ENCODE data around the gene SCNN1A.

DNA sequence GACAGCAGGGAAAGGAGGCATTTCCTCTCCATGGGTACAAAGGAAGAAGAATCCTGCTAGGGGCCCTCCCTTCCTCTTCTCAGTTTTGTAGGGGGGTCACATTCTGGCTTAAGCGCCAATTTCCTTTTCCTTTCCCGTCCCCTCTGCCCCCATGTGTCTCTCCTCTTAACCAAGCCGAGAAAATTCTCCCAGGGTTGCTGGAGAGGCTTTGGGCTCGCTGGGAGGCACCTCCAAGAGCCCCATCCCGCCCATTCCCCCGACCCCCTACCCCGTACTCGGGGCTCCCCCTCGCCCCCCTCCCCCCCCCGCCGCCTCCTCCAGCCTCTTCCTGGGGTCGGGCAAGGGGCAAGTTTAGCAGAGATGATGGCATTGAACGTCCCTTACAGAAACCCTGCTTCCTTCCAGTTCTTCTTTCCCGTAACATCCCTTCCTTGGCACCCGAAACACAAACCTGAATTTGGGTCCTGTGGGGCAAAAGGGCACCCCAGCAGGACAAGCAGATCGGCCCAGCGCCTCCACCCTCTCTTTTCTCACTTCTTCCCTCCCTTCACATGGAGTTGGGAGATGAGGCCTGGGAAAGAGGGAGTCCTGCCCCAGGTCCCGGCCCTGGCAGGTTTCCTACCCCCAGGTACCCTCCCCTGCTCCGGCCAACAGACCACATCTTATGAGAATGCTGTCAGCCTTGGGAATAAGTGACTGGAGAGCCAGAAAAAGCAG is 51.2 kb downstream of the SCNN1A start:
- TF ChIP-seq, protein P1, sequence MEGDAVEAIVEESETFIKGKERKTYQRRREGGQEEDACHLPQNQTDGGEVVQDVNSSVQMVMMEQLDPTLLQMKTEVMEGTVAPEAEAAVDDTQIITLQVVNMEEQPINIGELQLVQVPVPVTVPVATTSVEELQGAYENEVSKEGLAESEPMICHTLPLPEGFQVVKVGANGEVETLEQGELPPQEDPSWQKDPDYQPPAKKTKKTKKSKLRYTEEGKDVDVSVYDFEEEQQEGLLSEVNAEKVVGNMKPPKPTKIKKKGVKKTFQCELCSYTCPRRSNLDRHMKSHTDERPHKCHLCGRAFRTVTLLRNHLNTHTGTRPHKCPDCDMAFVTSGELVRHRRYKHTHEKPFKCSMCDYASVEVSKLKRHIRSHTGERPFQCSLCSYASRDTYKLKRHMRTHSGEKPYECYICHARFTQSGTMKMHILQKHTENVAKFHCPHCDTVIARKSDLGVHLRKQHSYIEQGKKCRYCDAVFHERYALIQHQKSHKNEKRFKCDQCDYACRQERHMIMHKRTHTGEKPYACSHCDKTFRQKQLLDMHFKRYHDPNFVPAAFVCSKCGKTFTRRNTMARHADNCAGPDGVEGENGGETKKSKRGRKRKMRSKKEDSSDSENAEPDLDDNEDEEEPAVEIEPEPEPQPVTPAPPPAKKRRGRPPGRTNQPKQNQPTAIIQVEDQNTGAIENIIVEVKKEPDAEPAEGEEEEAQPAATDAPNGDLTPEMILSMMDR (IDR thresholded peaks at IDR 0.05) = no peak
- no peak; the same call in 1 of the 2 replicates for TF ChIP-seq POLR2AphosphoS5 (IDR thresholded peaks at IDR 0.05; ENCODE audit: low read depth, low read length)
